ENCODE measurements around the gene NECAB3. TPM values are rescaled to one million over a fixed set of nuclear protein-coding genes. Genes with fewer than 3 reads are reported as not detected.

The NECAB3 gene
- total and polyA plus RNA-seq, 4 experiments from 2014 or later = 2.0 to 23.4 (median 12.9) TPM

DNA sequence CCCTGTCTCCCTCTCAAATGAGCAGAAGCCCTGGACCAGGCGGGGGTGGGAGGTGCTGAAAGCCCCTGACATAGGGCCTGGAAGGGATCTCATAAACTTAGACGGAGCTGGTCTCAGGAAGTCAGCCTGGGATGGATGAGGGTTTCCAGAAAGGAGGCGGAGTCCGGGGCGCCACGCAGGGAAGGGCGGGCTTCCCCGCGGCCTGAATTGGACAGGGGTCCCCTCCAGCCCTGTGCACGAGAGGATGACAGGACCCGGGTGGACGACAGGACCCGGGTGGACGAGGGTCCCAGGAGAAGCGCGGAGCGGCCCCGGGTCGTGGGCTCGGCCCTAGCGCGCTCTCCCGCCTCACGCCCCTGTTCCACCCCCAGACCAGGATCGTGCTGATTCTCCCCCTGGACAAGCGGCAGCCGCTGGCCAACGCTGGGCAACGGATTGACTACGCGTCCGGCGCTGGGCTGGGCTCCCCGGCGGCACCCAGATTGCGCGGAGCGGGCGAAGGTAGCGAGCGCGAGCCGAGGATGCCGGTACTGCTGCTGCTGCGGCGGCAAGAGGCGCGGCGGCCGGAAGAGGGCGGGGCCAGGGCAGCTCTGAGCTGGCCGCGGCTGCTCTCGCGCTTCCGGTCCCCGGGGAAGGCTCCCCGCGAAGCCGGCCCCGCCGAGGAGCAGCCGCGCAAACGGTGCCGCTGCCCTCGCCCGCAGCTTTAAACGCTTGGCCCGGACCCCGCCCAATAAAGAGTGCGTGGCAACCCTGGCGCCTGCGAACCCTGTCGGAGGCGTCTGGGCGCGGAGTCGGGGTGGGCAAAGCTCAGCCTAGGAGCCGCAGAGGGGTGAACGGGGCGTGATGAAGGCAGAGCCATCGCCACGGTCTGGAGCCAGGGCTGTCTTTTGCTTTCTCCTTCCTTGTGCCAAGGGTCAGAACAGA, 10.8 kb downstream of the NECAB3 start:
- no peaks in the 10 kb centered on the region for H3K27me3 Mint-ChIP-seq
- H3K27ac Mint-ChIP-seq = peak overlapping the region; percentile 88 to 98 (median 96)
- peaks cover 19 to 52% (median 33%) of the 10 kb centered on the region in 4 donors for H3K4me1 Mint-ChIP-seq
- Histone ChIP-seq H3K27ac (ENCODE audit: low read depth, low read length) (peak overlapping the region; percentile 82), H3K9me3 (ENCODE audit: control insufficient read depth in 1 of 2, low read length in 2 of 2) (no peaks in the 10 kb centered on the region), H3K4me1 (ENCODE audit: insufficient read depth, low read length) (peaks cover 39% of the 10 kb centered on the region), H3K27me3 (ENCODE audit: insufficient read depth, low read length) (no peaks in the 10 kb centered on the region), H3K4me3 (ENCODE audit: low read length in 2 of 2) (peak overlapping the region; percentile 65 to 87), H3K36me3 (ENCODE audit: insufficient read depth, low read length) (no peaks in the 10 kb centered on the region)
- peaks cover 0 to 3% of the 10 kb centered on the region in 2 donors for H3K36me3 Mint-ChIP-seq
- ChIA-PET CTCF (ENCODE audit: partially characterized antibody) (interaction anchor here (0.7 to 8.6 kb wide), 12 partner anchors 10 to 231 kb away, joined by 3 to 88 read pairs (median 4); partner anchors contain the start of gene CBFA2T2), POLR2A (ENCODE audit: partially characterized antibody) (interaction anchor here (0.6 to 9.7 kb wide), 25 partner anchors 9 to 449 kb away, joined by 3 to 122 read pairs (median 6); partner anchors contain the start of genes CBFA2T2, CDK5RAP1, EIF2S2 and NECAB3)
- no peaks in the 10 kb centered on the region for H3K9me3 Mint-ChIP-seq
- peak; percentile 80 to 84 (median 80) for DNase-seq
- peak overlapping the region; percentile 82 to 89 (median 86) for H3K4me3 Mint-ChIP-seq
- intact Hi-C loops (cut with micrococcal nuclease) = loop anchor here (1.0 kb wide), 3 partner anchors 23 to 449 kb away; partner anchors contain the start of genes E2F1 and EIF2S2

DNA sequence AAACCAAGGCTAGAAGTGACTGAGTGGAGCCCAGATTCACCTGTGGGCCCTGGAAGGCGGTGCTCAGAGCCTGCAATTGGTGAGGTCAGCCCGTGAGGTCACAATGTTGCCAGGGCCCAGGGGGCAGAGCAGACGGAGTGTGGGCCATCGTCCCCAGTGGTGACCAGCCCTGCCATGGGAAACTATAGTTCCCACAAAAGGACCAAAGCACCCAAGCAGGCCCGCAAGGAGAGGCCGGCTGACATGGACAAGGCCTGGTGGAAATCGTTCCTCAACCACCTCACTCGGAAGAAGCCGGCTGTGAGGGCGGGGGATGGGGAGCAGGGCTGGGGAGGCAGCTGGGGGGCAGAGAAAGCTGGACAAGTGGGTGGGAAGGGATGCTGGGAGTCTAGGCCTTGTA, 12.1 kb downstream of the NECAB3 start, which contains the start of gene C20orf144:
Gene C20orf144 (plus strand): TSS at position 156 of the 400 bp plus-strand sequence. CDS start 19 bp downstream, at position 175.
- Histone ChIP-seq H3K4me3 (ENCODE audit: low read length in 2 of 2) (peak within 1 kb of the TSS; percentile 65 to 87), H3K27ac (ENCODE audit: low read depth, low read length) (peak within 1 kb of the TSS; percentile 82), H3K27me3 (ENCODE audit: insufficient read depth, low read length) (no peaks in the 10 kb centered on the region), H3K4me1 (ENCODE audit: insufficient read depth, low read length) (peaks cover 33% of the 10 kb centered on the region), H3K9me3 (ENCODE audit: control insufficient read depth in 1 of 2, low read length in 2 of 2) (no peaks in the 10 kb centered on the region), H3K36me3 (ENCODE audit: insufficient read depth, low read length) (no peaks in the 10 kb centered on the region)
- peaks cover 0 to 3% of the 10 kb centered on the region in 2 donors for H3K36me3 Mint-ChIP-seq
- H3K9me3 Mint-ChIP-seq = no peaks in the 10 kb centered on the region
- H3K27ac Mint-ChIP-seq = peak within 1 kb of the TSS; percentile 88 to 98 (median 94)
- POLR2A ChIA-PET (ENCODE audit: partially characterized antibody) = interaction anchor here (1.7 to 9.7 kb wide), 7 partner anchors 8 to 218 kb away, joined by 4 to 122 read pairs (median 22); partner anchors contain the start of genes CBFA2T2 and SNTA1
- H3K27me3 Mint-ChIP-seq = no peaks in the 10 kb centered on the region
- CTCF ChIA-PET (ENCODE audit: partially characterized antibody) = interaction anchor here (1.4 to 8.2 kb wide), 2 partner anchors 8 to 17 kb away, joined by 4 to 60 read pairs; no protein-coding TSS in a partner anchor
- H3K4me1 Mint-ChIP-seq = peaks cover 17 to 46% (median 29%) of the 10 kb centered on the region in 4 donors
- DNase-seq = no peak
- intact Hi-C loops (cut with micrococcal nuclease) = no loop called here
- H3K4me3 Mint-ChIP-seq = peak within 1 kb of the TSS; percentile 82 to 89 (median 86)

DNA sequence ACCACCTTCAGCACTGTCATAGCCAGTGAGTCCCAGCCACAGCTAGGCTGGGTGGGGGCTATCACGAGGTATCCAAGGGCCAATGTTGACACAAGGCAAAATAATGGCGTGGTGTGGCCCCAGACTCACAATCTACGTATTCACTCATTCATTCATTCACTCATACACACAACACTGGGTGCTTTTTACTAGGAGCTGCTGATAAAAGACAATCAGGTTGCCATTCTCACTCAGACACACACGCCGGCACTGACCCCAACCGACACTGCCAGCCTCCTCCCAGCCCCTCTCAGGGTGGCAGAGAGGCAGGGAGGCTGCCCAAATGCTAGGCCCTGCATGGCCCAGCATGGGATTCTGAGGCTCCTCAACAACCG, 13.6 kb downstream of the NECAB3 start:
- Histone ChIP-seq H3K4me1 (ENCODE audit: insufficient read depth, low read length) (peaks cover 25% of the 10 kb centered on the region), H3K9me3 (ENCODE audit: control insufficient read depth in 1 of 2, low read length in 2 of 2) (no peaks in the 10 kb centered on the region), H3K36me3 (ENCODE audit: insufficient read depth, low read length) (no peaks in the 10 kb centered on the region), H3K27me3 (ENCODE audit: insufficient read depth, low read length) (no peaks in the 10 kb centered on the region), H3K27ac (ENCODE audit: low read depth, low read length) (no peak overlapping the region), H3K4me3 (ENCODE audit: low read length in 2 of 2) (no peak overlapping the region)
- Mint-ChIP-seq H3K36me3 (no peaks in the 10 kb centered on the region), H3K9me3 (no peaks in the 10 kb centered on the region), H3K27ac (peak overlapping the region in 1 of 7 donors; percentile 42), H3K27me3 (no peaks in the 10 kb centered on the region), H3K4me1 (peaks cover 14 to 35% (median 20%) of the 10 kb centered on the region in 4 donors), H3K4me3 (no peak overlapping the region)
- intact Hi-C loops (cut with micrococcal nuclease) = no loop called here
- CTCF ChIA-PET (ENCODE audit: partially characterized antibody) = interaction anchor here (1.0 kb wide), 1 partner anchor 214 kb away, joined by 3 read pairs; no protein-coding TSS in a partner anchor
- POLR2A ChIA-PET (ENCODE audit: partially characterized antibody) = interaction anchor here (1.1 kb wide), 1 partner anchor 60 kb away, joined by 3 read pairs; the partner anchor contains the start of gene PXMP4
- DNase-seq = no peak

DNA sequence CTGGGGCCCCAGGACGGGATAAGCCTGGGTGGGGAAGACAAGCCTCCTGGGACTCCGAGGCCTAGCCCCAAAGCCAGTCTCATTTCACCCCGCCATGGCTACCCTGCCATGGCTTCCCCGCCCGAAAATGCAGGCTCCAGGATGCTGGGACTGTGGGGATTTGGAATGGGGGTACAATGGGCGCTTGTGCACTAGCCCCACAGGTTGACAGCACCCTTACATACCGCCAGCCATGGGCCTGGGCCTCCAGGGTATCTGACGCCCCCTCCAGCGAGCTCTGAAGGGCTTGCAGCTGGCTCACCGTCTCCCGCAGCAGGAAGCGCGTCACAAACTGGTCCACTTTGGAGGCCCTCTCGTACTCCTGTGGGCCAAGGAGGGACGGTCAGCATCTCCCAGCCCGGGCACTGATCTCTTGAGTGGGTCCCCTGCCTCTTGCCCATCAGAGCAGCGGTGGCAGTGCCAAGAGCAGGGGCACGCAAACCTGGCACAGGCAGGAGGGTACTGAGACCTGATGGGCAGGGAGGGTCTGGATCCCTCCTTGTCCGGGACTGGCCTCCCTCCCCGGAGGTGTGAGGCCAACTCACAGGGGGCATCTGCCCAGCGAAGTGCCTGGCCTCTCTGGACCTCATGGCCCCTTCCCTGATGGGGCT, 14.1 kb downstream of the NECAB3 start:
- Mint-ChIP-seq H3K27me3 (no peaks in the 10 kb centered on the region), H3K4me3 (no peak overlapping the region), H3K36me3 (no peaks in the 10 kb centered on the region), H3K9me3 (no peaks in the 10 kb centered on the region), H3K4me1 (peaks cover 12 to 30% (median 16%) of the 10 kb centered on the region in 4 donors), H3K27ac (no peak overlapping the region)
- ChIA-PET CTCF (ENCODE audit: partially characterized antibody) (interaction anchor here (1.0 kb wide), 1 partner anchor 213 kb away, joined by 3 read pairs; no protein-coding TSS in a partner anchor), POLR2A (ENCODE audit: partially characterized antibody) (interaction anchor here (1.1 to 1.6 kb wide), 2 partner anchors 60 kb away, joined by 3 to 4 read pairs; partner anchors contain the start of gene PXMP4)
- Histone ChIP-seq H3K36me3 (ENCODE audit: insufficient read depth, low read length) (no peaks in the 10 kb centered on the region), H3K27me3 (ENCODE audit: insufficient read depth, low read length) (no peaks in the 10 kb centered on the region), H3K4me1 (ENCODE audit: insufficient read depth, low read length) (peaks cover 25% of the 10 kb centered on the region), H3K27ac (ENCODE audit: low read depth, low read length) (no peak overlapping the region), H3K9me3 (ENCODE audit: control insufficient read depth in 1 of 2, low read length in 2 of 2) (no peaks in the 10 kb centered on the region), H3K4me3 (ENCODE audit: low read length in 2 of 2) (no peak overlapping the region)
- intact Hi-C loops (cut with micrococcal nuclease) = no loop called here
- DNase-seq = no peak

DNA sequence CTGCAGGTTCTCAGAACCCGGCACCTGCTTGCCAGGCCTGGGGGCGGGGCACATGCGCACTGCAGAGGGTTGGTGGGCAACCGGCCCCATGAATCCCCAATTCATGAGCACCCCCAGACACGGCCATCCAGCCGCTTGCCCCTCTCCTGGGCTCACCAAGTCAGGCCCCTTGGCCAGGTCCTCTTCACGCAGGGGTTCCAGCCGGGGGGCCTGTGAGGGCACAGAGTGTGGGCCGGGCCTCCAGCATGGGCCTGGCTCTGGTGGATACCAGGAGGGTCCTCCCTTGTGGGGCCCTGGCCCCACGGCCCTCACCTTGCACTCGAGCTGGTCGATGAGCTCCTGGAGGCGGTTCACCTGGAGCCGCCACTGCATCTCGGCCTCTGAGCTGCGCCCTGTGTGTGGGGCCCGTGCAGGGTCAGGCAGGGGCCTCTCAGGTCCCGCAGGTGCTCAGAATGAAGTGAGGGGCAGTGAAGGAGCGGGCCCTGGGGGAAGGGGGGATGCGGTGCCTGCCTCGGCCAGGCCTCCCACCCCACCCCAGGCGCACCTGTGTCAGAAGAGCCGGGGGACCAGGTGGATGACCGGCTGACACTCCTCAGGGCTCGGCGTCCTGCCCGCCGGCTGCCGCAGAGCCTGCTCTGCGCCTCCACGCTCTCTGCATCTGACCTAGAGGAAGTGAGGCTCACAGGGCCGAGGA, 14.7 kb downstream of the NECAB3 start:
- POLR2A ChIA-PET (ENCODE audit: partially characterized antibody) = interaction anchor here (1.6 kb wide), 1 partner anchor 61 kb away, joined by 4 read pairs; the partner anchor contains the start of gene PXMP4
- no peaks in the 10 kb centered on the region for H3K27me3 ChIP-seq (ENCODE audit: insufficient read depth, low read length)
- H3K36me3 ChIP-seq (ENCODE audit: insufficient read depth, low read length) = no peaks in the 10 kb centered on the region
- H3K27ac ChIP-seq (ENCODE audit: low read depth, low read length) = no peak overlapping the region
- DNase-seq = no peak
- H3K4me3 ChIP-seq (ENCODE audit: low read length in 2 of 2) = no peak overlapping the region
- intact Hi-C loops (cut with micrococcal nuclease) = no loop called here
- CTCF ChIA-PET (ENCODE audit: partially characterized antibody) = no interaction called here
- no peaks in the 10 kb centered on the region for H3K9me3 ChIP-seq (ENCODE audit: control insufficient read depth in 1 of 2, low read length in 2 of 2)
- no peaks in the 10 kb centered on the region for H3K9me3 Mint-ChIP-seq
- no peak overlapping the region for H3K4me3 Mint-ChIP-seq
- no peaks in the 10 kb centered on the region for H3K36me3 Mint-ChIP-seq
- H3K4me1 ChIP-seq (ENCODE audit: insufficient read depth, low read length) = peaks cover 20% of the 10 kb centered on the region
- H3K4me1 Mint-ChIP-seq = peaks cover 6 to 23% (median 10%) of the 10 kb centered on the region in 4 donors
- H3K27ac Mint-ChIP-seq = no peak overlapping the region
- H3K27me3 Mint-ChIP-seq = no peaks in the 10 kb centered on the region

DNA sequence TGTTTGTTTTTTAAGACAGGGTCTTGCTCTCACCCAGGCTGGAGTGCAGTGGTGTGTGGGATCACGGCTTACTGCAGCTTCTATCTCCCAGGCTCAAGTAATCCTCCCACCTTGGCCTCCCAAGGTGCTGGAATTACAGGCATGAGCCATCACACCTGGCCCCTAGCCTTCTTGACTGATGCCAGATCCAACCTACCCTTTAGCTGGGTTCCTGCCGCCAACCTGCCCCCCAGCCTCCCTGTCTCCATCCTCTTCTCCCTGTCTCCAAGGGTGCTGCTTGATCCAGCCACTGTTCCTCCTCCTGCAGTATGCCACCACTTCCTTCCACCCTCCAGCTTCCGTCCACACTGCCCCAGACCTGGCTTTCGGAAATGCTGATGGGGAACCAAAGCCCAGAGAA, 15.3 kb downstream of the NECAB3 start:
- peaks cover 3 to 18% (median 6%) of the 10 kb centered on the region in 4 donors for H3K4me1 Mint-ChIP-seq
- intact Hi-C loops (cut with micrococcal nuclease) = no loop called here
- no peaks in the 10 kb centered on the region for H3K9me3 Mint-ChIP-seq
- no peaks in the 10 kb centered on the region for H3K9me3 ChIP-seq (ENCODE audit: control insufficient read depth in 1 of 2, low read length in 2 of 2)
- no peaks in the 10 kb centered on the region for H3K27me3 ChIP-seq (ENCODE audit: insufficient read depth, low read length)
- no peak for DNase-seq
- CTCF ChIA-PET (ENCODE audit: partially characterized antibody) = no interaction called here
- H3K27me3 Mint-ChIP-seq = no peaks in the 10 kb centered on the region
- no peak overlapping the region for H3K4me3 Mint-ChIP-seq
- H3K27ac Mint-ChIP-seq = no peak overlapping the region
- H3K36me3 ChIP-seq (ENCODE audit: insufficient read depth, low read length) = no peaks in the 10 kb centered on the region
- POLR2A ChIA-PET (ENCODE audit: partially characterized antibody) = interaction anchor here (1.6 kb wide), 1 partner anchor 61 kb away, joined by 4 read pairs; the partner anchor contains the start of gene PXMP4
- peaks cover 14% of the 10 kb centered on the region for H3K4me1 ChIP-seq (ENCODE audit: insufficient read depth, low read length)
- H3K36me3 Mint-ChIP-seq = no peaks in the 10 kb centered on the region
- no peak overlapping the region for H3K4me3 ChIP-seq (ENCODE audit: low read length in 2 of 2)
- no peak overlapping the region for H3K27ac ChIP-seq (ENCODE audit: low read depth, low read length)

All from CD4-positive, alpha-beta memory T cell (primary cell).